T-helper 17 cell (primary cell): ENCODE measurements around the gene CMPK2. TPM values are rescaled to one million over a fixed set of nuclear protein-coding genes. Genes with fewer than 3 reads are reported as not detected.
A peak's percentile ranks its signal among the peaks of the same experiment; 100 is the strongest.
"Not testable (repeated sequence)": the region's sequence is repeated elsewhere in the genome, so short reads cannot be mapped to it uniquely, and the experiment has no call there.

Experiments
- ATAC-seq: fragments of 150-1000 bp; cut with Tn5 transposase; 2 replicates; pipeline ENCODE4 v1.10.0; 2021; ENCODE audit warnings: mild to moderate bottlenecking, moderate library complexity
- DNase-seq, 3 donors: peaks; one replicate each; pipeline versions ENCODE4 v3.0.0 to v3.0.0-alpha.2; 2020 to 2021
- H3K9me3 ChIP-seq: one replicate; pipeline ENCODE4 v1.7.0; 2013; ENCODE audit warnings: low read length, mild to moderate bottlenecking; ENCODE audit not compliant: control insufficient read depth, poor library complexity, severe bottlenecking
- H3K27ac Mint-ChIP-seq: one replicate; pipeline ENCODE4 v1.8.0; 2022; ENCODE audit warnings: mild to moderate bottlenecking, moderate library complexity, mixed read lengths
- H3K27me3 Mint-ChIP-seq: one replicate; pipeline ENCODE4 v1.8.0; 2022; ENCODE audit warnings: mixed read lengths
- H3K36me3 Mint-ChIP-seq: one replicate; pipeline ENCODE4 v1.8.0; 2022; ENCODE audit warnings: low read depth, mixed read lengths
- H3K4me1 Mint-ChIP-seq: one replicate; pipeline ENCODE4 v1.8.0; 2022; ENCODE audit warnings: mild to moderate bottlenecking, mixed read lengths
- H3K4me3 Mint-ChIP-seq: one replicate; pipeline ENCODE4 v1.8.0; 2022; ENCODE audit warnings: mild to moderate bottlenecking, moderate library complexity, mixed read lengths
- total RNA-seq, 4 donors: library from RNA in 2 of 4; stranded (reverse) in 2 of 4; gene quantifications; one replicate each; pipeline ENCODE4 v1.2.3 and lab custom pipeline; 2022 to 2026

Gene CMPK2
- total RNA-seq (1 to 10 TPM; 5.3 to 5.9 TPM), total RNA-seq (lab: John Stamatoyannopoulos, UW) (5.5 to 8.6 reads per million in 2 donors)

- no peaks in the 10 kb centered on the region for H3K9me3 ChIP-seq
- Mint-ChIP-seq H3K27me3 (no peaks in the 10 kb centered on the region), H3K27ac (peak within 1 kb of the TSS; percentile 96), H3K4me3 (peak within 1 kb of the TSS; percentile 100), H3K36me3 (peaks cover 11% of the 10 kb centered on the region), H3K4me1 (peaks cover 9% of the 10 kb centered on the region)
- DNase-seq = peak; percentile 54 to 63 (median 61)
- peak; percentile 78 for ATAC-seq
Measured at GRCh38 chr2:6865346-6866274, at the start of gene CMPK2. Gene CMPK2 (minus strand): TSS chr2:6865907. CDS start chr2:6865696, 211 bp downstream.

GRCh38 chr2:6915399-6915798 lies 49.7 kb upstream of the CMPK2 start:
- no peak for ATAC-seq
- no peak overlapping the region for H3K4me3 Mint-ChIP-seq
- H3K27ac Mint-ChIP-seq = no peak overlapping the region
- H3K4me1 Mint-ChIP-seq = peaks cover 42% of the 10 kb centered on the region
- no peaks in the 10 kb centered on the region for H3K9me3 ChIP-seq
- H3K36me3 Mint-ChIP-seq = peaks cover 2% of the 10 kb centered on the region
- no peaks in the 10 kb centered on the region for H3K27me3 Mint-ChIP-seq
- no peak for DNase-seq

- ATAC-seq = no peak
- peaks cover 46% of the 10 kb centered on the region for H3K4me1 Mint-ChIP-seq
- H3K36me3 Mint-ChIP-seq = peaks cover 2% of the 10 kb centered on the region
- H3K4me3 Mint-ChIP-seq = peak overlapping the region; percentile 50
- no peaks in the 10 kb centered on the region for H3K27me3 Mint-ChIP-seq
- no peak overlapping the region for H3K27ac Mint-ChIP-seq
- no peaks in the 10 kb centered on the region for H3K9me3 ChIP-seq
- DNase-seq = no peak
Measured at GRCh38 chr2:6914828-6915227, 49.1 kb upstream of the CMPK2 start.

- ATAC-seq = peak; percentile 28
- Mint-ChIP-seq H3K27me3 (no peaks in the 10 kb centered on the region), H3K4me3 (peak overlapping the region; percentile 71), H3K27ac (peak overlapping the region; percentile 82), H3K4me1 (peaks cover 54% of the 10 kb centered on the region), H3K36me3 (peaks cover 2% of the 10 kb centered on the region)
- DNase-seq = no peak
- no peaks in the 10 kb centered on the region for H3K9me3 ChIP-seq
Measured at GRCh38 chr2:6913415-6914157, 47.9 kb upstream of the CMPK2 start.

- ATAC-seq = no peak
- H3K36me3 Mint-ChIP-seq = peaks cover 2% of the 10 kb centered on the region
- no peaks in the 10 kb centered on the region for H3K27me3 Mint-ChIP-seq
- peaks cover 62% of the 10 kb centered on the region for H3K4me1 Mint-ChIP-seq
- H3K27ac Mint-ChIP-seq = peak overlapping the region; percentile 67
- DNase-seq = no peak
- H3K4me3 Mint-ChIP-seq = no peak overlapping the region
- no peaks in the 10 kb centered on the region for H3K9me3 ChIP-seq
Measured at GRCh38 chr2:6911721-6912120, 46.0 kb upstream of the CMPK2 start.

- Mint-ChIP-seq H3K27me3 (no peaks in the 10 kb centered on the region), H3K4me3 (peak overlapping the region; percentile 84), H3K27ac (peak overlapping the region; percentile 94), H3K36me3 (peaks cover 2% of the 10 kb centered on the region), H3K4me1 (peaks cover 60% of the 10 kb centered on the region)
- H3K9me3 ChIP-seq = no peaks in the 10 kb centered on the region
- peak; percentile 89 for ATAC-seq
- no peak for DNase-seq
Measured at GRCh38 chr2:6909431-6910385, 44.0 kb upstream of the CMPK2 start.

GRCh38 chr2:6908291-6908690 lies 42.6 kb upstream of the CMPK2 start:
- no peak for DNase-seq
- Mint-ChIP-seq H3K27me3 (no peaks in the 10 kb centered on the region), H3K27ac (peak overlapping the region; percentile 32), H3K36me3 (peaks cover 2% of the 10 kb centered on the region), H3K4me3 (no peak overlapping the region), H3K4me1 (peaks cover 51% of the 10 kb centered on the region)
- H3K9me3 ChIP-seq = no peaks in the 10 kb centered on the region
- no peak for ATAC-seq

- H3K9me3 ChIP-seq = no peaks in the 10 kb centered on the region
- ATAC-seq (no peak), DNase-seq (no peak)
- Mint-ChIP-seq H3K27me3 (no peaks in the 10 kb centered on the region), H3K4me3 (no peak overlapping the region), H3K36me3 (peaks cover 2% of the 10 kb centered on the region), H3K4me1 (peaks cover 39% of the 10 kb centered on the region), H3K27ac (peak overlapping the region; percentile 41)
Measured at GRCh38 chr2:6906165-6906741, 40.5 kb upstream of the CMPK2 start.

- Mint-ChIP-seq H3K36me3 (peaks cover 2% of the 10 kb centered on the region), H3K27ac (no peak overlapping the region), H3K4me3 (no peak overlapping the region), H3K27me3 (no peaks in the 10 kb centered on the region), H3K4me1 (peaks cover 33% of the 10 kb centered on the region)
- ATAC-seq (no peak), DNase-seq (no peak)
- no peaks in the 10 kb centered on the region for H3K9me3 ChIP-seq
Measured at GRCh38 chr2:6905668-6906067, 40.0 kb upstream of the CMPK2 start.

- H3K27me3 Mint-ChIP-seq, H3K4me3 Mint-ChIP-seq, ATAC-seq, DNase-seq, H3K36me3 Mint-ChIP-seq, H3K9me3 ChIP-seq, H3K4me1 Mint-ChIP-seq, H3K27ac Mint-ChIP-seq: not testable (repeated sequence)
Measured at GRCh38 chr2:6902581-6902980, 36.9 kb upstream of the CMPK2 start.

- Mint-ChIP-seq H3K27me3 (no peaks in the 10 kb centered on the region), H3K27ac (no peak overlapping the region), H3K4me3 (no peak overlapping the region), H3K36me3 (peaks cover 5% of the 10 kb centered on the region), H3K4me1 (peaks cover 3% of the 10 kb centered on the region)
- ATAC-seq (peak; percentile 61), DNase-seq (no peak)
- no peaks in the 10 kb centered on the region for H3K9me3 ChIP-seq
Measured at GRCh38 chr2:6896930-6897759, 31.4 kb upstream of the CMPK2 start.
